Pulmonary artery endothelial cell (primary cell): Measurements from ENCODE around the gene GOLGA8H. TPM values are rescaled to one million over a fixed set of nuclear protein-coding genes. Genes with fewer than 3 reads are reported as not detected.
"Not testable (repeated sequence)": the region's sequence is repeated elsewhere in the genome, so short reads cannot be mapped to it uniquely, and the experiment has no call there.

Experiments
- DNase-seq: peaks from one replicate; pipeline ENCODE4 v3.0.0-alpha.2; 2011; ENCODE audit warnings: low read depth, low spot score
- total RNA-seq: library from RNA; depleted of rRNA; stranded (reverse); fragments of >200 nt; gene quantifications from 2 replicates; pipeline ENCODE4 v1.2.3, GENCODE V29; 2014

The GOLGA8H gene, protein sequence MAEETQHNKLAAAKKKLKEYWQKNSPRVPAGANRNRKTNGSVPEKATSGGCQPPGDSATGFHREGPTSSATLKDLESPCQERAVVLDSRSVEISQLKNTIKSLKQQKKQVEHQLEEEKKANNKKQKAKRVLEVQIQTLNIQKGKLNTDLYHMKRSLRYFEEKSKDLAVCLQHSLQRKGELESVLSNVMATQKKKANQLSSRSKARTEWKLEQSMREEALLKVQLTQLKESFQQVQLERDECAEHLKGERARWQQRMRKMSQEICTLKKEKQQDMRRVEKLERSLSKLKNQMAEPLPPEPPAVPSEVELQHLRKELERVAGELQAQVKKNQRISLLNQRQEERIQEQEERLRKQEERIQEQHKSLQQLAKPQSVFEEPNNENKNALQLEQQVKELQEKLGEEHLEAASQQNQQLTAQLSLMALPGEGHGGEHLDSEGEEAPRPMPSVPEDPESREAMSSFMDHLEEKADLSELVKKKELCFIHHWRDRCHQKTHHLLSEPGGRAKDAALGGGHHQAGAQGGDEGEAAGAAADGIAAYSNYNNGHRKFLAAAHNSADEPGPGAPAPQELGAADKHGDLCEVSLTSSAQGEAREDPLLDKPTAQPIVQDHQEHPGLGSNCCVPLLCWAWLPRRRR
- total RNA-seq: 1.2 and 2.0 TPM in 2 replicates

- DNase-seq: not testable (repeated sequence)
Observed at GRCh38 chr15:30603796-30604195, at the start of gene GOLGA8H. Gene GOLGA8H (plus strand): TSS chr15:30604028. CDS start chr15:30604126, 98 bp downstream.

DNA sequence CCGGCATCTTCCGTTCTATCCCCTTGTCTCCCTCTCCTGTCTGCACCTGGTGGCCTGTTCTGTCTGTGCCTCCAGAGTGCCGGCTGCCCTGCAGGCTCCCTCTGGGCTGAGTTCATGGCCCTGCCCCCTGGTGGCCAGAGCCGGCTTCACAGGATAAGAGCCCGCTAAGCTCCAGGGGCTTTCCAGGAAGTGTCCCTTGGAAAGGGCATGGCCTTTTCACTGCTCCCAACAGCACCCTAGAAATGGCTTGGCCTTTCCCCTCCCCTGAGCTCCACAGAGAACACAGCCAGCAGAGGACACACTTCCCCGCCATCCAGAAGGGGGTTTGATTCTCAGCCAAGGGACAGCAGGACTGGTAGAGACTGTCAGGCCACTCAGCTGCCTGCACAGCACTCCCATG, 36.9 kb upstream of the GOLGA8H start:
- DNase-seq: not testable (repeated sequence)

DNA sequence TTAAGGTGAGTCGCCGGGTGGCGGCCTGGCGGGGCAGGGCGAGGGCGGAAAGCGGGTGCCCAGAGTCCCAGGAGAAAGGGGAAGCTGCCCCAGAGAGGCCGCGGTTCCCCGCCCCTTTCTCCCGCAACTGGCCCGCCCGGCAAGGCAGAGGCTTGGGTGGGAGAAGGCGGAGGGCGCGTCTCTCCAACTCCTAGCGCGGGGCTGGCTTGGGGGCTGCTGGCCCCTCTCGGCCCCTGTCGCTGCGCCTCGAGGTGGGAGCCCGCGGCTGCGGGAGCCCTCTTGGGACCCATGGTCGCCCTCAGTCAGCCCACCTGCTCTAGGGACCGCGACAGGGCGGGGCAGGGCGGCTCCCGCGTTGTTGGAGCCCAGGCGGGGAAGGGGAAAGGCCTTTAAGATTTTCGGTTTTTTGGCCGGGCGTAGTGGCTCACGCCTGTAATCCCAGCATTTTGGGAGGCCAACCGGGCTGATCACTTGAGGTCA, 30.8 kb upstream of the GOLGA8H start:
- not testable (repeated sequence) for DNase-seq

GRCh38 chr15:30579394-30579970, 24.3 kb upstream of the GOLGA8H start:
- DNase-seq: not testable (repeated sequence)

GRCh38 chr15:30580716-30581115, 23.1 kb upstream of the GOLGA8H start:
- not testable (repeated sequence) for DNase-seq

DNA sequence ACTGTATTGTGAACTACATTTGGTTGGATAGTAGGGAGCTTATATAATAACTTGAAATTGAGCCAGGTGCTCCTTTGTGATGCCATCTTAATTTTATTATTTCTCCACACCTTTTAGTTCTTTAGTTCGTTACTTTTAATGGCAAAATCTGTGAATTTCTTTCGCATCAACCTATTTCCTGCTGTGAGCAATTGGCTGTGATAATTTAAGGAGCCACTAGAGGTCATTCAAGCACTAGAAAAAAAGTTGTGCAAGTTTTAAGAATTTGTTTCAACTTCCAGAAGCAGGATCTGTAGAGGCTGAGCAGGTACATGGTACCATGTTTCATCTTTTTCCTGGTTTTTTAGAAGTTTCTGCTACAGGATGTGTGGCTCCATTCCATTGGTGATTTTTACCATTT, 4.9 kb upstream of the GOLGA8H start:
- not testable (repeated sequence) for DNase-seq

DNA sequence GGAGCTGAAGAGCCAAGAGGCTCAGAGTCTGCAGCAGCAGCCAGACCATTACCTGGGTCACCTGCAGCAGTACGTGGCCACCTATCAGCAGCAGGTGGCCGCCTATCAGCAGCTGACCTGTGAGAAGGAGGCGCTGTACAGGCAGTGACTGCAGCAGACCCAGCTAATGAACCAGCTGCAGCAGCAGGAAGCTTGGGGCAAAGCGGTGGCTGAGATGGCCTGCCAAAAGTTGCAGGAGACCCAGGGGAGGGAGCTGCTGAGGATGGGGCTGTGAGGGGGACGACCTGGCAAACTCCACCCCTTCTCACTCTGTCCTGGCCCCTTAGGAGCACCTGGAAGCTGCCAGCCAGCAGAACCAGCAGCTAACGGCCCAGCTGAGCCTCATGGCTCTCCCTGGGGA, 8.4 kb downstream of the GOLGA8H start:
- DNase-seq: not testable (repeated sequence)

DNA sequence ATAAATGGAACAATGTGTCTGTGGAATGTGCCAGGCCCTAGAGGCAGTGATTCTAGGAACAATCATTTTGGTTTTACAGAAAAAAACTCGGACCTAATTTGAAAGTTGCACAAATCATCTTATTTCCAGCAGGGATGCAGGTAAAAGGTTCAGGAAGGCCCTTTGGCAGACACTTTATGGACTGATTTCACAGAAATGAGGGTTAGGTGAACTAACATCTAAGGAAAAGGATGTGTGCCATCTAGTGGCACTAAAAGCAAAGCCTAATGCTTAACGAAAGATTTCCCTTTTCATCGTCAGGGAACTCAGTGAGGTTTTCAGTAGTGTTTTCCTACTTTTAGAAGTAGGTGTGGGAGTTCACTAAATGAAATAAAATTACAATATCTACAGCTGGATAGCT, 17.5 kb downstream of the GOLGA8H start:
- DNase-seq: not testable (repeated sequence)

DNA sequence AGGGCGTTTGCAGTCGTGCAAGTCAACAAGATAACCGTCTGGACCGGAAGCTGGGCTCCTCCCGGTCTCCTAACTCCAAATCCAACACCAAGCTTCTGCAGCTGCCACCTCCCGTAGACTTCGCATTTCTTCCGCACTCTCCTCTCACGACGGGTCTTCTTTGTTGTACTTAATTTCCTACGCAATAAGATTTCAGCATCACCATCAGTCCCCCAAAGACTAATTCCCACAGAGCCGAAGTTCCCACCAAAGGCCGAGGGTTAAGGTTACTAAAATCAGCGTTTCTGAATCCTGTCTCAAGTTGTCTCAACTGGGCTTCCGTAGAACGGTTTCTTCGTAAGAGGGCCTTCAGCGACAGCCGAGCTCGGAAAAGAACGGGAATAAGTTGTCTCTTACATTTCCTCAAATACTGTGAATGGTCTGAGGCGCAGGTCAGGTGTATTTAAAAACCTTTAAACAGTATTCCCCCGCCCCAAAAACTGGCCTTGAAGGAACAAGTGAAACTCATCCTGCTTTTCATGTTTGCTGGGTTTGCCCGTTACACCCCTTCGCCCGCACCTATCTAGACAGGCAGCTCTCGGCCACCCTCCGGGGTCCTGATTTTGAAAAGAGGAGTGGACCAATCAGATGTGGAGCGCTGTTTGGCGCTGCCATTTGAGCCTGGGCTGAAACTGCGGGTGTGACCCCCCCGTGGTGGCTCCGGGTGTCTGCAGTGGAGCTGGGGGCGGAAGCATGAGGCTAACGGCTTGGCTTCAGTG, 21.8 kb downstream of the GOLGA8H start, which contains the start of gene ARHGAP11B:
Gene ARHGAP11B (plus strand): TSS at position 693 of the 758 bp plus-strand sequence.
- peak; percentile 95 for DNase-seq

DNA sequence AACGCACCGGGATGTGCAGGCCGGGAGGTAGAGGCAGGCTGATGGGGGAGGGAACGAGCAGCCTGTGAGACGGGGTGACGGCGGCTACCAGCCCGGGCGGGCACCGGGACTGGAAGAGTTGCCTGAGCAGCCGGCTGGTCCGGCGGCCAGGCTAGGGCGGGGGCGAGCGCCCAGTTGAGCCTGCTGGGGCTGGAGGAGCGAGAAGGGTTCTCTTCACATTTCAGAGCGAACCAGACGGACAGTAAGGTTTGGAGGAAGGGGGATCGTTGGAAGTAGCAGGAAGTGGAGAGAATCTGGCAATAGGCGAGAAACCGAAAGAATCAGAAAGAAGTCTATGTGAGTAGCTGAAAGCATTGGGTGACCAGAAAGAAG, 22.4 kb downstream of the GOLGA8H start:
- DNase-seq: not testable (repeated sequence)

- DNase-seq: not testable (repeated sequence)
Observed at GRCh38 chr15:30626632-30627031, 22.8 kb downstream of the GOLGA8H start.

- peak; percentile 8 for DNase-seq
Observed at GRCh38 chr15:30650012-30650929, 46.4 kb downstream of the GOLGA8H start.

GRCh38 chr15:30661154-30661553, 57.3 kb downstream of the GOLGA8H start:
- not testable (repeated sequence) for DNase-seq

Other genes with a start within 250 kb of the GOLGA8H start
- gene CHRFAM7A, start 210.5 kb upstream of the GOLGA8H start, total RNA-seq: 3.8 and 8.6 TPM in 2 replicates
- 1.1 and 1.3 TPM in 2 replicates for gene GOLGA8R, start 189.8 kb upstream of the GOLGA8H start, total RNA-seq
- gene GOLGA8Q, start 52.0 kb upstream of the GOLGA8H start, total RNA-seq: 0.32 and 0.59 TPM in 2 replicates